HG02798 (cell line): Measurements from ENCODE around the gene SGF29.
"Not testable (repeated sequence)": the region's sequence is repeated elsewhere in the genome, so short reads cannot be mapped to it uniquely, and the experiment has no call there.

Experiments
- ATAC-seq: cut with Tn5 transposase; IDR thresholded peaks from one replicate; pipeline ENCODE4 v1.9.1; 2021; ENCODE audit warnings: mild to moderate bottlenecking; ENCODE audit not compliant: unreplicated experiment, poor library complexity

SGF29 gene

DNA sequence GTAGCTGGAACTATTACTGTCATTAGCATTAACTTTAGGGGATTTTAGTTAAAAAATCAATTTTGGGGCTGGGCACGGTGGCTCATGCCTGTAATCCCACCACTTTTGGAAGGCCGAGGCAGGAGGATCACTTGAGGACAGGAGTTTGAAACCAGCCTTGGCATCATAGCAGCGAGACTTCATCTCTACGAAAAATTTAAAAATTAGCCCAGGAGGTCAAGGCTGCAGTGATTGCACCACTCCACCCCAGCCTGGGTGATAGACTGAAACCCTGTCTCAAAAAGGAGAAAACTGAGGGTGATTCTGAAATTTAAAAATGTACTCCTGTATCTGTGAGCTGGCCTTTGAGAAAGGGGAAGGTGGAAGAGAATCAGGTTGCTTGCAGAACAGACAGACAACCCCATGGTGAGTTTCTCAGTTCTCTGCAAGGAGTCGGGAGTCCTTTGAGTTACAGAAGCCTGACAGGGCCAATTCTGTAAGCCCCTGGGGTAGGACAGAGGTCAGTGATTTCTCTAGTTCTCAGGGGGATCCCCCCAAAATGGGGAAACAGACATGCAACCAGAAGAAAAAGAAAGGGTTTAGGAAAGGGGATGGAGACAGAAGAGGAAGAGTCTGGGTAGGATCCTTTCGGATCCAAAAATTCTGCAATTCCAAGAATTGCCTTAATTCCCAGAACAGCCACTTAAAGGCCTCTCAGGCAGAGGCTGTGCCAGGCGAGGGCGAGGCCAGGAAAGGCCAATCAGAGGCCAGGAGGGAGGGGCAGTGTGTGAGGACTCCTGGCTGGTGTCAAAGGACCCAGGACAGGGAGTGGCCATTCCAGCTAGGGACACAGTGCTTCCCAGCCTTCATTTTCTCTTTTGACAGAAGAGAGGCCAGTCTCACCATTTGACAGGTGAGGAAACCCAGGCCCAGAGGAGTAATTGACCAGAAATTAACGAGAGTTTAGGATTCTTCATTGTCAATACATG, 21.7 kb upstream of the SGF29 start:
- ATAC-seq, result no peak

DNA sequence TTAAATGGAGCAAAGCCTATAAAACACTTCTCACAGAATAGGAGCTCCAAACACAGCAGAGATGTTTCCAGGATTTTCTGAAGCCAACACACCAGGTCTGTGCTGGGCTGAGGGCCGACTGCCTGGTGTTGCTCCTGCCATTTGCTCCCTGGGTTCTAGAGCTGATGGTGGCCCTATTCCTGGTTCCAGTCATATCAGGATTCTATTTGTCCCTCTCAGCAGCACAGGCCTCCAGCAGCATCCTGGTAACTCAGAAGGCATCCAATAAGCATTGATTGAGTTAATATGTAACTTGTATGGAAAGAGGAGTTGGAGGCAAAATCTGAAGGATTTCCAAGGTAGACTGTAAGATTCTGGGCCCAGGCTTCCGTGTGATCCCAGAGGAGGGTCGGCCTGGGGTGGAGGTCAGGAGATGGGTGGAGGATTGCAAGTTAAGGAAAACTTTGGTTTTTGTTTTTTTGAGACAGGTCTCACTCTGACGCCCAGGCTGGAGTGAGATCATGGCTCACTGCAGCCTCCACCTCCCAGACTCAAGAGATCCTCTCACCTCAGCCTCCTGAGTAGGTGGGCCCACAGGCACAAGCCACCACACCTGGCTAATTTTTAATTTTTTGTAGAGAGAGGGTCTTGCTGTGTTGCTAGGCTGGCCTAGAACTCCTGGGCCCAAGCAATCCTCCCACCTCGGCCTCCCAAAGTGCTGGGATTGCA, 20.6 kb upstream of the SGF29 start:
- ATAC-seq, result no peak

DNA sequence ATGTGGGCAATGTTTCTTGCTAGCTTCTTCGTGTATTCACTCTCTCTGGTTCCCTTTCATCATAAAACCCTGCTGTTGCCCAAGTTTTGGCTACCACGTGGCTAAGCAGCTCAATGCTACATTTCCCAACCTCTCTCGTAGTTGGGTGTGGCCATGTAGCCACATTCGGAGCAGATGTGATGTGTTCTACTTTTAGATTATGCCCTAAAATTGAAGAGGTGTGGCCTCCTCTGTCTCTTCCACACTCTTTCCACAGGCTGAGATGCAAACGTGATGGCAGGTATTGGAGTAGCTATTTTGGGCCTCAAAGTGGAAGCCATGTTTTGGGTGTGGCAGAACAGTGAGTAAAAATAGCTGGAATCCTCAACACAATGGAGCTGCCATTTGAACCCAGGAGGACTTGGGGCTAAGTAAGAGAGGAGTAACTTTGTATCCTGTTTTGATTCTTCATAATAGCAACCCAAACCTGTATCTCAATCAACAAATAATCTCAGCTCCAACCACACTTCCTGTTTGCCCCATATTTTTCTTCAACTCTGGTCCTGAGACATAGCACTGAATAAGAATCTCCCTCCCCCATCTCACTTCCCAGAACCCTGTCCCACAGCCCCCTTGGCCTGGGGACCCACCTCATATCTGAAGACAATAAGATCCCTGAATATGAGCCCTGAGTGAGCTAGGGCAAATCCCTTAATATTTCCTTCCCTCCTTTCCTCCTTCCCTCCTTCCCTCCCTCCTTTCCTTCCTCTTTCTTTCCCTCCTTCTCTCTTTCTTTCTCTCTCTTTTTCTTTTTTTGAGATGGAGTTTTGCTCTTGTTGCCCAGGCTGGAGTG, 19.0 kb upstream of the SGF29 start:
- ATAC-seq, result no peak

DNA sequence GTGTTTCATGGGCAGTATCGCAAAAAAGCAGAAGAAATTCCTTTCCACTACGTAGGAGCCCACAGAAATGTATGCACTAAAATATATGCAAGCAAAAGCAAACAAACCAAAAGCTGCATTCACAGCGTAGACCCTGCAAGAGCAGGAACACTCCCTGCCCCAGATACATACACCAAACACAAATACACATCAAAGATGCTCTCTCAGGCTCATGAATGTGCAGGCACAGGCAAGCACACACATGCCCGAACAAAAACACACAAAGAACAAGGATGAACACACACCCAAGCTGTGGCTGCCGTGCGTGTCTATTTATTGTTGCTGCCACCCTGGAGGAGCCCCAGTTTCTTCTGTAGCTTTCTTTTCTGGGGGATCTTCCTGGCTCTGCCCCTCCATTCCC, 16.6 kb upstream of the SGF29 start:
- ATAC-seq, result no peak

DNA sequence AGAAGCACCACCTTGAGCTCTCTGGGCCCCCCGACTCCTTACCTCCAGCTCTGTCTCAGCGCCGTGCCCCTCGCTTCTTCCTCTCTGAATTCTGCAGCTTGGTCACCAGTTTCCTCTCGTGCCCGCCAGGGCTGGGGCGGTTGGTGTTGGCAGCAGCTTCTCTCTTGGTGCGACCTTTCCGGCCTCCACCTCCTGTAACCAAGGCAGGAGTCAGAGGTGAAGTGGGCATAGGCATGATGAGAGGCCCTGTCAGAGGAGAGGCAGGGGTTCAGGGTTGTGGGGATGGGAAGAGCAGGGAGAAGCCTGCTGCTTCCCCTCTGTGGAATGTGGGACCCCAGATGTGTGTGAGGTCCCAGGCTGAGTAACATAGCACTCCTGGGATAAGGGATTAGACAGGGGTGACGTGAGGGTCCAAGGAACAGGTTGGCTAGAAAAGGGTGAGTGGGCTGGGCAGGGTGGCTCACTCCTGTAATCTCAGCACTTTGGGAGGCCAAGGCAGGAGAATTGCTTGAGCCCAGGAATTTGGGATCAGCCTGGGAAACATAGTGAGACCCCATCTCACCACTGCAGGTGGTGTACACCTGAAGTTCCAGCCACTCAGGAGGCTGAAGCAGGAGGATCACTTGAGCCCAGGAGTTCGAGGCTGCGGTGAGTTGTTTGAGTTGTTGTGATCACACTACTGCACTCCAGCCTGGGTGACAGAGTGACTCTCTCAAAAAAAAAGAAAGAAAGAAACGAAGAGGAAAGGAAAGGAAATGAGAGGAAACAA, 15.6 kb upstream of the SGF29 start:
- ATAC-seq, result no peak

DNA sequence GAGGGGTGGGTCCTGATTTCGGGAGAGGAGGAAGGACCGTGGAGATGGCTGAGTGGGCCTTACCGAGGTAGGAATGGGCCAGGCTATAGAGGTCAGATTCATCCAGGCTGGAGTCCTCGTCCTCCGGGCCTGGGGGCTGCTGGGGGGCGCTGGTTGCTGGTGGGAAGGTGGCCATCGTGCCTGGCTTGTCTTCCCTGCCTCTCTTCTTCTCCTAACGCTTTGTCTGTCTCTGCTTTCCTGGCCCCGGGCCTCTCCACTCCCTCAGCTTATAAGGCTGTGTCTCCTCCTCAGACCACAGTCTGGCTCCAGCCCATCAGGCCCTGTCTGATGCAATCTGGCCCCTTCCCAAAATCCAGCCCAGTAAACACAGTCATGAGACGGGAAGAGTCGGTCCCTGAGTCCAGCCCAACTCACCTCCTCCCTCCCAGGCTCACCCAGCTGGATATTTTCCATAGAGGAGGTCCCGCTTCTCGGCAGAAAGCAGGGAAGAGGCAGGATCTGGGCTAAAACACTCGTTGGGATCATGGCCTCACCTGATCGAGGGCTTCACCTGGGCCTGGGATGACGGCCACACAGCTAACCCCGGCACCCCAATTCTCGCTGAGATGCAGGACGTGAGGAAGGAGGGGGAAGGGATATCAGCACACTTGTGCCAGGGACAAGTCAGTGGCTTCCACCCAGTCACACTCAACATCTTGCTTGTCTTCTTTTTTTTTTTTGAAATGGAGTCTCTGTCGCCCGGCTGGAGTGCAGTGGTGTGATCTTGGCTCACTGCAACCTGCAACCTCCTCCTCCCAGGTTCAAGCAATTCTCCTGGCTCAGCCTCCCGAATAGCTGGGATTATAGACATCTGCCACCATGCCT, 14.8 kb upstream of the SGF29 start, which contains the start of gene NUPR1:
Gene NUPR1 (minus strand): TSS at position 242 of the 864 bp plus-strand sequence. CDS start 67 bp downstream, at position 175.
- no peak for ATAC-seq

DNA sequence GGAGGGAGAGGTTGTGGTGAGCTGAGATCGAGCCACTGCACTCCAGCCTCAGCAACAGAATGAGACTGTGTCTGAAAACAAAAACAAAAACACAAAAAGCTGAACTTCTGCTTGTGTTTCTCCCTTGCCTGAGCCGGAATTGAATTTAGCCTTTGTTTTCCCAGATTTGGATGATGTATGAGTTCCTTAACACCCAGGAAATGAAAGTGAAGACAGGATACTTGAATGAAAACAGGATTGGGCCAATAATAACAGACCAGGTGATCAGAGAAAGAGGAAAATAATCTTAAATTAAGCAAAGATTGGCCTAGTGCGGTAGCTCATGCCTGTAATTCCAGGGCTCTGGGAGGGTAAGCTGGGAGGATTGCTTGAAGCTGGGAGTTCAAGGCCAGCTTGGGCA, 13.4 kb upstream of the SGF29 start:
- no peak for ATAC-seq

DNA sequence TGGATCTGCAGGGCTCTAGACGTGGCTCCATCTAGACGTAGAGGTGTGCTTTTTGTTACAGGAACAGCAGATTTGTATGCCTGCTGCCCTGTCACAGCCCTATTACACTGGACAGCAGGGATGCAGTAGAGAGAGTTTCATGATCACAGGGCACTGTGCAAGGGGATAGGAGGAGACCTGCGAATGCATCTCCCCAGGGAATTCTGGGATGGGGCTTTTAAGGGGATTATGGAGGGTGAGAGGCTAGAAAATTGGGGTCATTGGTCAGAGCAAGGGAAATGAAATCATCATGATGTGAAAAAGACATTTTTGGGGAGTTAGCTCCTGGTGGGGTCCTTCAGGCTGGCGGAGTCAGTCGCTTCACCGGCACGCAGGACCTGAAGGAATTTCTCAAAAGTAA, 11.1 kb upstream of the SGF29 start:
- ATAC-seq, result no peak

DNA sequence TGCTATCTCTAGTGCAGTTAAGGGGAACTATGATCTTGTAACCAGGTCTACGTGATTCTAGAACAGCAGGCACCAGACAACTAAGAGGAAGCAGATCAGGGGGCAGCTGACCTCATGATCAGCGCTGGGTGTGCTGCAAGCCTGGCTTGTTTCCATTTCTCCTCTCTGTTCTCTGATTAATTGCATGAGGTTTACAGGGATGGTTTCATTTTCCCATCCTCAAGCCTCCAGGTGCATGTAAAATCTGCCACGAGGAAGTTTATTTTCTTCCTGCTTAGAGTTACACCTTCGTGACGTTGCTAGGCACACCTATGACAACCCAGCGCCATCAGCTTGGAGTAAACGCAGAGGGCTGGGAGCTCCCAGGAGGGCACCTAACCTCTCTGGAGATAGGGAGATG, 10.6 kb upstream of the SGF29 start:
- no peak for ATAC-seq

DNA sequence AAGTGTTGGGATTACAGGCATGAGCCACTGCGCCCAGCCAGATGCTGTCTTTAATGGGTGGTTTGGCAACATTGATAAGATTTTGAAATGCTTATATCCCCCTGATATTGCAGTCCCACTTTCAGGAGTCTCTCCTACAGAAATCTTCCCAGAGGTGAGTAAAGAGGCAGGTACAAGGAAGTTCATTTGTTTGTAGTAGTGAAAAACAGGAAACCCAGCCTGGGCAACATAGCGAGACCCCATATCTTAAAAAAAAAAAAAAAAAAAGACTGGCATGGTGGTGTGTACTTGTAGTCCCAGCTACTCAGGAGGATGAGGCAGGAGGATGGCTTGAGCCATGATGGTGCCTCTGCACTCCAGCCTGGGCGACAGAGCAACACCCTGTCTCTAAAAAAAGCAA, 8.7 kb upstream of the SGF29 start:
- no peak for ATAC-seq

DNA sequence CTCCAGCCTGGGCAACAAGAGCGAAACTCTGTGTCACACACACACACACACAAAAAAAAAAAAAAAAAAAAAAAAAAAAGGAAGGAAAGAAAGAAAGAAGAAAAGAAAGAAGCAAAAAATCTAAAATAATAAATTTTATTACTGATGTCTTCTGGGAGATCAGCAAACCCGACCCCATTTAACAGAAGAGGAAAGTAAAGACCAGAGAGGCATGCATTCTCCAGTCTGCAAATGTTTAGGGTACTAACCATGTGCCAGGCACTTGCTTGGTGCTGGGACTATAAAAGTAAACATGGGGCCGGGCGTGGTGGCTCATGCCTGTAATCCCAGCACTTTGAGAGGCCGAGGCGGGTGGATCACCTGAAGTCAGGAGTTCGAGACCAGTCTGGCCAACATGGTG, 7.8 kb upstream of the SGF29 start:
- ATAC-seq, result not testable (repeated sequence)

DNA sequence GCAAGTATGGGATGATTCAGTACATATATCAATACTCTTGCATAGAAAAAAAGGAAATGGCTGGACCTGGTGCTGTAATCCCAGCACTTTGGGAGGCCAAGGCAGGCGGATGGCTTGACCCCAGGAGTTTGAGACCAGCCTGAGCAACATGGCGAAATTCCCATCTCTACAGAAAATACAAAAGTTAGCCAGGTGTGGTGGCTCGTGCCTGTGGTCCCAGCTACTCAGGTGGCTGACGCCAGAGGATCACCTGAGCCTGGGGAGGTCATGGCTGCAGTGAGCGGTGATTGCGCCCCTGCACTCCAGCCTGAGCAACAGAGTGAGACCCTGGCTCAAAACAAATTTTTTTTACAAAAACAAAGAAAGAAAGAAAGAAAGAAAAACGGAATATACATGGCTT, 7.1 kb upstream of the SGF29 start:
- no peak for ATAC-seq

DNA sequence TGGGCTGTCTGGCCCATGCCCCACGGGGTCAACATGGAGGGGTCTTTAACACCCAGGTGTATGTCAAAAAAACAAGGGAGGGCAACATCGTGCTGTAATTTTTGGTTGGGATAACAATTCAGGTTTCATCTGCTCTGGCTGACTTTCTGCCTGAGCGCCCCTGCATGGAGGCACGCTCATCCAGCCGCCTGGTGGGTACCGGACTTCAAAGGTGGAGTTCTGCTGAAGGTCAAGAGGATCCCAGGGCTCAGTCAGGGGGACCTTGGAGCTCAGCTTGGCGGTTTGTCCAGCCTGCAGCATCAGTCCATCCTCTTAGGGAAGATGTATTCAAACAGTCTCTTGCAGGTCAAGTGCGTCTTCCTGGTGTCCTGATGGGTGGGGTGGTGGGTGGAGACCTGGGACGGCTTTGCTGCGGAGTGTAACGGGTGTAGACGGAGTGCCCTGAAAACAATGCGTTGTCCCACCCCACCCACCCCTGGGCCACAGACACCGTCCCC, 5.4 kb upstream of the SGF29 start:
- ATAC-seq, result no peak

DNA sequence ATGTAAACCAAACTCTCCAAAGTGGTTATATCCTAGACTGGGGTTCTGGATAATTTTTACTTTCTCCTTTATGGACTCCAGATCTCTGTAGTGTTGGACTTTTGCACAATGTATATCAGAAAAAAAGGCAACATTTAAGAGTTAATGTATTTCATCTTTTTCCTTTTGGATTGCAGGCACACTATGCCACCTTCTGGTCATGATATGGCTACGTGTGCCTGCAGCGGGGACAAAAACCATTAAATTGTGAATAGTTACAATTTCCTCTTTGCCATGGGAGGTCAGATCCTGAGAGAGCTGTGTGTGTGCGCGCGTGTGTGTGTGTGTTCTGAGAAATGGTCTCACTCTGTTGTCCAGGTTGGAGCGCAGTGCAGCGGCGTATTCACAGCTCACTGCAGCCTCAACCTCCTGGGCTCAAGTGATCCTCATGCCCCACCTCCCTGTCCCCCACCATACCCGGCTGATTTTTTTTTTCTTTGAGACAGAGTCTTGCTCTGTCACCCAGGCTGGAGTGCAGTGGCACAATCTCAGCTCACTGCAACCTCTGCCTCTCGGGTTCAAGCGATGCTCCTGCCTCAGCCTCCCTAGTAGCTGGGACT, 4.3 kb upstream of the SGF29 start:
- ATAC-seq, result no peak

DNA sequence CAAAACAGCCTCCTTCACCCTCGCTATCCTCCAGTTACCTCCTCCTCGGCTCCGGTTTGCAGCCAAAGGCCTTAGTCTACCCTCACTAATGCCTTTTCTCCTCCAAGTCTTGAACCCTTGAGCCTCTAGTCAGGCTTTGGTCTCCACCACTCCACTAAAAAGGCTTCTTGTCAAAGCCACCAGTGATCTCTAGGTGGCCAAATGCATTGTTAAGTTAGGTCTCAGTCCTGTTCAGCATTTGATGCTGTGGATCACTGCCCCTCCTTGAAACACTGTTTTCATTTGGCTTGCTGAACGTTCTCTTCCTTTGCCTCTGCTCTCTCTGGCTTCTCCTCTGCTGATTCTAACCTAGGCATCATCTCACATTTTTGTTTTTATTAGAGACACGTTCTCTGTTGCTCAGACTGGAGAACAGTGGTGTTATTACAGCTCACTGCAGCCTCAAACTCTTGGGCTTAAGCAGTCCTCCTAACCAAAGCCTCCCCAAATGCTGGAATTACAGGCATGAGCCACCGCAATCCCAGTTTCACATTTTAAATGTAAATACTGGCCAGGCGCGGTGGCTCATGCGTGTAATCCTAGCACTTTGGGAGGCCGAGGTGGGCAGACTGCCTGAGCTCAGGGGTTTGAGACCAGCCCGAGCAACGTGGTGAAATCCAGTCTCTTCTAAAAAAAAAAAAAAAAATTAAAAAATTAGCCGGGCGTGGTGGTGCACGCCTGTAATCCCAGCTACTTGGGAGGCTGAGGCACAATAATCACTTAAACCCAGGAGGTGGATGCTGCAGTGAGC, 1.1 kb downstream of the SGF29 start:
- no peak for ATAC-seq

DNA sequence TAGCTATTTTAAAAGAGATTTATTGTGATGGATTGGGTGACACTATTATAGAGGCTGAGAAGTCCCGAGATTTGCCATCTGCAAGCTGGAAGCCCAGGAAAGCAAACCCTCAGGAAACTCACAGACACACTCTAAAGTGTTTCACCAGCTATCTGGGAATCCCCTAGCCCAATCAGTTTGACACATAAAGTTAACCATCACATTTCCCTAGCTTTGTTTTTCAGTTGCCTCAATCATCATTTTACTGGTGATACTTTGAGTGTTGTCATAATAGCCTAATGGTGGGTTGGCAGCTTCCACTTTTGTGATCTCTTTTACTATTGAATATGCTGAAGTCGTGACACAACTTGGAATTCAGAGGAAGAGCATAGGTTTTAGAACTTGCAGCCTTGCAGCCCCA, 1.8 kb downstream of the SGF29 start:
- no peak for ATAC-seq

DNA sequence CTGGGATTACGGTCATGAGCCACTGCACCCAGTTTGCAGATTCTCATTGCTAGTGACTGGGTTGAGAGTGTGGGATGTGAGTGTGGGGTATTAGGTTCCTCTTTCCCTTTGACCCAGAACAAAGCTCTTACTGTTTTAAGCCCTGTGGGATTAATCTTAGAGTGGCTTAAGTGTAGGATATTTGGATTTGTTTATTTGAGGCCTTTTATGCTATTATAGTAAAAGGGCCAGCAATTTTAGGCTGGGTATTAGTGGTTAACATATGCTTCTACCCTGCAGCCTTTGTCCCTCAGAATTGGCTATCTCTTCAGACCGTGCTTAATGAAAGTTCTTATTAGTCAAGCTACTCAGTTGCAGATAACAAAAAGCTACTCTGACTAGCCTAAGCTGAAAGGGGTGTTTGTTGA, 3.2 kb downstream of the SGF29 start:
- no peak for ATAC-seq

DNA sequence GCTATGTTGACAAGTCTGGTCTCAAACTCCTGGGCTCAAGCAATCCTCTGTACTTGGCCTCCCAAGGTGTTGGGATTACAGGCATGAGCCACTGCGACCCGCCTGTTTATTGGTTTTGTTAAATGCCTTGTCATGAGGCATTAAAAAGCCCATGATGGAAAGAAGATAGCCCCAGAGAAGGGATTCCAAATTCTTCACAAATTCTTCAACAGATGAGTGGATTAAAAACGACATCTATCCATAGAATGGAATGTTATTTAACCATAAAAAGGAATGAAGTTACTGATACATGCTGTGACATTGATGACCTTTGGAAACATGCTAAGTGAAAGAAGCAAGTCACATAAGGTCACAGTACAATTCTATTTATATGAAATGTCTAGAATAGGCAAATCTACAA, 4.7 kb downstream of the SGF29 start:
- ATAC-seq, result no peak
